ENCODE measurements around the gene GMDS.
A peak's percentile ranks its signal among the peaks of the same experiment; 100 is the strongest.

GMDS gene

DNA sequence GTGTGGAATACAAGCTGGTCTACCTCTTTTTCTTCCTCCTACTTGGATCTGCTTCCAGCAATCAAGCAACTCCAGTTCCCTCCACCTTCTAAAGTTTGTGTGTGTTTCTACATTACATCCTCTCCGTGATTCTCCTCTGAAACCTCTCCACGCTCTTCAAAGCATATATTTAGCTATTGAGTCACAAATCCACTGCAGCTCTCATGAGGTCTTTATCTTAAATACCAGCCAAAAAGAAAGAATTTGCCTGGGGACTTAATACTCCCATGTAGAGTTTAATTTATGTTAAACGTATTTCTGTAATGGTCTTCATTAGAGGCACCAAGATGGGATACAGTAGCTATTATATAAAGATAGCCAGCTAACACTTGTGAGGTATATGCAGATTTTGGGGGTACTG, 557.0 kb downstream of the GMDS start:
- DNase-seq (ENCODE audit: extremely low read depth, low read depth): no peak
- TF ChIP-seq CTCF (IDR thresholded peaks at IDR 0.05; ENCODE audit: low read depth, low read length): no peak

DNA sequence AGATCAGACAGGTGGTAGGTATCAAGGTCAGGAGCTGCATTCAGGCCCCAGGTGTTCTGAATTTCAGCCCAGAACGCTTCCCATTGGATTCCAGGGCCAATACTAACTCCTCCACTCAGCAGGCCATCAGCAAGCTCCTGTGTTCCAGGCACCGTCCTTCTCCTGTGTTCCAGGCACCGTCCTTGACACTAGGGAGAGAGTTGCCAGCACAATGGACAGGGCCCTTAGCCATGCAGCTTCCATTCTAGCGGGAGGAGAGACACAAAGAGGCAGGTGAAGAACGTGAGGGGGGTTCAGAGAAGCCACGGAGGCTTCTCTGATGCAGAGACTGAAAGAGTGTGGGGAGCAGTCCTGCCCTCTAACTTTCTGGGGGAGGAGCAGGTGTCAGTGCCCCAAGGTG, 558.0 kb downstream of the GMDS start:
- no peak for DNase-seq (ENCODE audit: extremely low read depth, low read depth)
- no peak for TF ChIP-seq CTCF (IDR thresholded peaks at IDR 0.05; ENCODE audit: low read depth, low read length)

DNA sequence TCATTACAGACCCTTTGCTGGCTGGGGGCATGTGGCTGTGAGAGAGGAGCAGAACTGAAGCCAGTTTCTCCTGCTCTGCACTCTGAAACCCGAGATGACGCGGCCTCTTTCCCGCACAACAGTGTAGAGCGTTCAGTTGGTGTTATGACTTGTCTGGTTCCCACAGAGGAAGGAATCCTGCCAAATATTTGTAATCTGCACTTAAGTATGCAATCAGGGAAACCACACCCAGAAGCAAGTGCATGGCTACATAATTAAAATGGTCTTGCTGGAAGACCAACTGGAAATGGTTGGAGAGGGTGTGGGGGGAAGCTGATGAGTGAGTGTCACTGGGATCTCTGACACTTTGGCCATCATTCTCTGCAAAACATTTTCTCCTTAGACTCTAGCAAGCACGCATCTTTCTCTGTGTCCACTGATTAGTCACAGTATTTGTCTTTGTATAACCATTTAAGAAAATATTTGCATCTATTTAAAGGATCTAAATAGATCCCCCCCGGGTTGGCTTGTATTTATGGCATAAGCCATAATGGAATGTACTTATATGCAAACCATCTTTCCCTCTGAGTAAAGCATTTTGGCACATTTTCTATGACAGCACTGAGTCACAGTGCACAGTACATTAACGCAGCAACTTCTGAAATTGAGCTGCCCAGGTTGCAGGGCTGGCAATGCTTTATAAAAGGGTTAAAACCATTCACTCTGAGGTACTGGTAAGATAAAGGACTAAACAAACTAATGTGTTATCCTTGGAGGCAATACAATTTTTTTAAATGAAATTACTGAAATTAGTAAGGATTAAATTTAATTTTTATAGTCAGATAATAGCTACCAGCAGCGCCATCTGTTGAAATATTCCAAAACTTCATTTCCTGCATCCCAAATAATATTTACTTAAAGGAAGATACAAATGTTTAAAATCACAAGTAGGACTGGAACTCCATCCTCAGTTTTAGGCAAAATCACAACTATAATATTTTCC, 559.0 kb downstream of the GMDS start:
- peak; percentile 28 for TF ChIP-seq CTCF (IDR thresholded peaks at IDR 0.05; ENCODE audit: low read depth, low read length)
- DNase-seq (ENCODE audit: extremely low read depth, low read depth): peak; percentile 96

DNA sequence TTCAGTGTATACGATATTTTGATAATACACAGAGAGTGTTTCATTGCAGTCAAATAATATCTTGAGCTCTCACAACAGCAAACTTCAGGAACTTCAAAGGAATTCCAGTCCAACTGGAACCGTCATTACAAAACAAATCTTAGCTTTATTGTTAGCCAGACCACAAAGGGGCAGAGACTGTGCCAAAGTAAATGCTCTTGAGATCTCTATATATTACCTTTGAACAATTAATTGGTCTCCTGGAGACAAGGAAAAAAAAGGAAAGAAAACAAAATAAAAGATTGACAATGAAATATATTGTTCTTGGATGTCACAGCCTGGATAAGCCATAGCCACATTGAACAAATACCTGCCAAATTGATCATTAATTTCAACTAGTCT, 565.7 kb downstream of the GMDS start:
- no peak for TF ChIP-seq CTCF (IDR thresholded peaks at IDR 0.05; ENCODE audit: low read depth, low read length)
- DNase-seq (ENCODE audit: extremely low read depth, low read depth): no peak

DNA sequence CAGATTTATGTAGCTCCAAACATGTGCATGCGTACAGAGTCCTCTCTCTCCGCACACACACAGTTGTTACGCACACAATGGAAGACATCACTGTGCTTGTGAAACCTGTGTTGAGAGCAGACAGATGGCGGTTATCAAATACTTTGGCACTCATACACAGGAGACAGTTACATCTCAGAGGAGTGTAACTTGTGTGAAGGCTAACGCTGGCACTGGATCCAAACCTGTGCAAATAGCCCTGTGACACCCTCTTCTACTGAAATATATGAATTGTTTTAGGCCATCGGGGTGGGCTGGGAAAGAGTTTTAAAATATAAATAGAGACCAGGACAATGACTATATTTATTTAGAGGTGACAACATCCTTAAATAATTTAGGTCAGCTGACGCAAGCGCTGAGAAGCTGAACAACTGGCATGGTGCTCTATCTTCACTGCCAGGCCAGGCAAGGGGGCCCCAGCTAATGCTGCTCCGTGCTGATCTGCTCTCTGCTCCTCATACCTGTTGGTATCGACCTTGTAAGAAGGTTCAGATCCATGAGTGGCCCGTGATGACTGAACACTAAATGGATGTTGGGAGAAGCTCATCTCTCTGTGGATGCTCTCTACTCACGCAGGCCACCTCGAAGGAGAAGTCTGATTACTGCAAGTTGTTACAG, 566.2 kb downstream of the GMDS start:
- no peak for DNase-seq (ENCODE audit: extremely low read depth, low read depth)
- no peak for TF ChIP-seq CTCF (IDR thresholded peaks at IDR 0.05; ENCODE audit: low read depth, low read length)

GRCh38 chr6:1678201-1678600, 567.2 kb downstream of the GMDS start:
- no peak for DNase-seq (ENCODE audit: extremely low read depth, low read depth)
- no peak for TF ChIP-seq CTCF (IDR thresholded peaks at IDR 0.05; ENCODE audit: low read depth, low read length)

DNA sequence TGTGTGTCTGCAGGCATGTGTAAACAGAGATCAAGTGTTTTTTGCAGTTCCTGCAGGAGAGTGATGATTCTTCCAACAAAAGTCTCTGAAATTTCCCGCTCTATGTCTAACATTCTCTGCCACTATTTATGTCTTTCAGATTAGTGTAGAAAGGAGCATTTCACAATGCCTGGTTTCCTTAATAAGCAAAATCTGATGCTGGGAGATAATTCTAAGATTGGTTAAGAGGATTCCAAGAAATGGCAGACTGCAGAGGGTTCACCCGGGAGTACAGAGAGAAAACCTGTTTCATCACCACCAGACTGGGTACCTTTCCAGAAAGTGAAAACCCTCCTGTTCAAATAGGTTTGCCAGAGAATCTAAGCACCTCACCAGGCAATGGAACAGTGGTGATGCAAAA, 573.0 kb downstream of the GMDS start:
- no peak for TF ChIP-seq CTCF (IDR thresholded peaks at IDR 0.05; ENCODE audit: low read depth, low read length)
- no peak for DNase-seq (ENCODE audit: extremely low read depth, low read depth)

Data from AG09319 (cell line).